Activated CD4-positive, alpha-beta T cell treated with anti-CD3 and anti-CD28 coated beads, Interleukin-10, Interleukin-2, amounts not matched to agents 100 ng/mL and 50 ng/mL, durations not matched to agents 16 hours and 8 hours (primary cell): Measurements from ENCODE around the gene SRGAP3.

Experiments
- DNase-seq: peaks from one replicate; pipeline ENCODE4 v3.0.0-alpha.2; 2020

The SRGAP3 gene

GRCh38 chr3:8953313-8953712 lies 296.1 kb downstream of the SRGAP3 start:
- DNase-seq: no peak

- no peak for DNase-seq
These were observed 297.3 kb downstream of the SRGAP3 start for GRCh38 chr3:8952130-8952529.

- peak; percentile 4 for DNase-seq
These were observed 303.4 kb downstream of the SRGAP3 start for GRCh38 chr3:8945890-8946600.

- no peak for DNase-seq
These were observed 306.5 kb downstream of the SRGAP3 start for GRCh38 chr3:8942746-8943488.

GRCh38 chr3:8942115-8942514 lies 307.3 kb downstream of the SRGAP3 start:
- no peak for DNase-seq

GRCh38 chr3:8938021-8938420 lies 311.4 kb downstream of the SRGAP3 start:
- DNase-seq: peak; percentile 15

GRCh38 chr3:8937064-8938020 lies 312.1 kb downstream of the SRGAP3 start:
- no peak for DNase-seq

- DNase-seq: no peak
These were observed 316.9 kb downstream of the SRGAP3 start for GRCh38 chr3:8932507-8932906.

GRCh38 chr3:8931342-8931741 lies 318.1 kb downstream of the SRGAP3 start:
- no peak for DNase-seq
